Left lung (tissue), 10 donors: ENCODE measurements around the gene TOMT. TPM values are rescaled to one million over a fixed set of nuclear protein-coding genes. Genes with fewer than 3 reads are reported as not detected.
A peak's percentile ranks its signal among the peaks of the same experiment; 100 is the strongest.
"Not testable (repeated sequence)": the region's sequence is repeated elsewhere in the genome, so short reads cannot be mapped to it uniquely, and the experiment has no call there.

Source experiments
- ATAC-seq: fragments of 200-7000 bp; cut with Tn5 transposase; one replicate; pipeline ENCODE4 v1.9.1; 2020; ENCODE audit warnings: moderate library complexity
- DNase-seq, 4 donors: peaks; one replicate each; pipeline ENCODE4 v3.0.0-alpha.2; 2013 to 2020
- H3K27ac ChIP-seq, 2 donors: fragments of 200-600 bp; sonication (generic) in 1 of 2; one replicate each; pipeline versions ENCODE4 v1.5.0 to v1.8.0; 2020 to 2021
- H3K27me3 ChIP-seq, 2 donors: fragments of 200-600 bp; sonication (generic) in 1 of 2; one replicate each; pipeline versions ENCODE4 v1.5.0 to v1.8.0; 2020 to 2021
- H3K36me3 ChIP-seq, 2 donors: fragments of 200-600 bp; sonication (generic) in 1 of 2; one replicate each; pipeline versions ENCODE4 v1.5.0 to v1.8.0; 2020 to 2021
- H3K4me1 ChIP-seq, 2 donors: fragments of 200-600 bp; one replicate each; pipeline ENCODE4 v1.8.0; 2021
- H3K4me3 ChIP-seq, 2 donors: fragments of 200-600 bp; sonication (generic) in 1 of 2; one replicate each; pipeline versions ENCODE4 v1.5.0 to v1.8.0; 2020 to 2021; ENCODE audit warnings: mild to moderate bottlenecking in 1 of 2
- H3K9me3 ChIP-seq, 2 donors: fragments of 200-600 bp; sonication (generic) in 1 of 2; one replicate each; pipeline versions ENCODE4 v1.5.0 to v1.8.0; 2020 to 2021
- intact Hi-C, 2 donors: fragments of 100-400 bp; cut with DNase I; formaldehyde crosslinking; loops; one replicate each; pipeline versions ENCODE4 v1.11.2 to v1.14.2; 2022
- polyA plus RNA-seq, 6 donors: library from polyadenylated mRNA; unstranded; fragments of 120-200 nt; gene quantifications; one replicate each; pipeline ENCODE4 v1.2.1, GENCODE V29; 2013; ENCODE audit not compliant: insufficient read length in 6 of 6
- total RNA-seq, 2 donors: library from RNA; stranded (reverse); fragmentation: NEBNext Ultra II Directional; extraction: Animal tissue kit (Norgen Biotek cat#: 25700); gene quantifications; one replicate each; pipeline ENCODE4 v1.2.1, GENCODE V29; 2021
- TF ChIP-seq, protein P1 (sequence below), 2 donors: fragments of 200-600 bp; sonication (generic) in 1 of 2; IDR thresholded peaks; one replicate each; pipeline versions ENCODE4 v1.5.0 to v1.8.0; 2021; ENCODE audit warnings: antibody characterized with exemption in 2 of 2
- donor health status: DM: no; HTN: yes; CAD: no.
- donor health status: DM: no; HTN: no; CAD: no.

Gene TOMT
- total and polyA plus RNA-seq, 8 donors, result not detected

GRCh38 chr11:72139500-72139899 is 33.8 kb downstream of the TOMT start:
- ATAC-seq (no peak), DNase-seq (no peak)
- TF ChIP-seq, protein P1, sequence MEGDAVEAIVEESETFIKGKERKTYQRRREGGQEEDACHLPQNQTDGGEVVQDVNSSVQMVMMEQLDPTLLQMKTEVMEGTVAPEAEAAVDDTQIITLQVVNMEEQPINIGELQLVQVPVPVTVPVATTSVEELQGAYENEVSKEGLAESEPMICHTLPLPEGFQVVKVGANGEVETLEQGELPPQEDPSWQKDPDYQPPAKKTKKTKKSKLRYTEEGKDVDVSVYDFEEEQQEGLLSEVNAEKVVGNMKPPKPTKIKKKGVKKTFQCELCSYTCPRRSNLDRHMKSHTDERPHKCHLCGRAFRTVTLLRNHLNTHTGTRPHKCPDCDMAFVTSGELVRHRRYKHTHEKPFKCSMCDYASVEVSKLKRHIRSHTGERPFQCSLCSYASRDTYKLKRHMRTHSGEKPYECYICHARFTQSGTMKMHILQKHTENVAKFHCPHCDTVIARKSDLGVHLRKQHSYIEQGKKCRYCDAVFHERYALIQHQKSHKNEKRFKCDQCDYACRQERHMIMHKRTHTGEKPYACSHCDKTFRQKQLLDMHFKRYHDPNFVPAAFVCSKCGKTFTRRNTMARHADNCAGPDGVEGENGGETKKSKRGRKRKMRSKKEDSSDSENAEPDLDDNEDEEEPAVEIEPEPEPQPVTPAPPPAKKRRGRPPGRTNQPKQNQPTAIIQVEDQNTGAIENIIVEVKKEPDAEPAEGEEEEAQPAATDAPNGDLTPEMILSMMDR (IDR thresholded peaks at IDR 0.05), result no peak
- intact Hi-C loops, result no loop called here
- Histone ChIP-seq H3K36me3 (no peaks in the 10 kb centered on the region), H3K4me1 (peaks cover 0 to 35% of the 10 kb centered on the region in 2 donors), H3K9me3 (no peaks in the 10 kb centered on the region), H3K27ac (peak overlapping the region in 1 of 2 donors; percentile 28), H3K27me3 (no peaks in the 10 kb centered on the region), H3K4me3 (no peak overlapping the region)

DNA sequence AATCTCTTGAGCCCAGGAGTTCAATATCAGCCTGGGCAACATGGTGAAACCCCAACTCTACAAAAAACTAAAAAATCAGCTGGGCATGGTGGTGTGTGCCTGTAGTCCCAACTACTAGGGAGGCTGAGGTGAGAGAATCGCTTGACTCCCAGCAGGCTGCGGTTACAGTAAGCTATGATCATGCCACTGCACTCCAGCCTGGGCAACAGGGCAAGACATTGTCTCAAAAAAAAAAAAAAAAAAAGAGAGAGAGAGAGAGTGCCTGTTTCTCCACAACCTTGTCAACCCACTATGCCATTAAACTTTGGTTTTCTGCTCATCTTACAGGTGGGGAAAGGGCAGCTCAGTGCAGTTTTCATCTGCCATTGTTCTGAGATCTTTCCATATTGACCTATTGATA is 34.9 kb downstream of the TOMT start:
- intact Hi-C loops, result no loop called here

DNA sequence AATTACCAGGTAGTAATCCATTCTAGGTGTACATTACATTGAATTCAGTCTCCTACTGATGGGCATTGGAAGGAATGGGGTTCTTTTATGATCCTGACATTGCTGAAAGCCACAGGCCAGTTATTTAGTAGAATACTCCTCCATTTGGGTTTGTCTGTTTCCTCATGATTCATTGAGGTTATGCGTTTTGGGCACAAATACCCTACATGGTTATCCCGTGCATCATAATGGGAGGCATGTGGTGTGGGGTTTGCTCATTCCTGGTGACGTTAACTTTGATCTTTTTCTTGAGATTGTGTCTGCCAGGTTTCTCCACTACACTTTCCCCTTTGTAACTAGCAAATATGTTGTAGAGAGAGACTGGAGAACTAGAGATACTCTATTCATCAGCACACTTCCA is 35.3 kb downstream of the TOMT start:
- DNase-seq (no peak), ATAC-seq (no peak)
- Histone ChIP-seq H3K36me3 (no peaks in the 10 kb centered on the region), H3K4me1 (peaks cover 0 to 26% of the 10 kb centered on the region in 2 donors), H3K4me3 (no peak overlapping the region), H3K27ac (peak overlapping the region in 1 of 2 donors; percentile 57), H3K9me3 (no peaks in the 10 kb centered on the region), H3K27me3 (no peaks in the 10 kb centered on the region)
- TF ChIP-seq, protein P1 (IDR thresholded peaks at IDR 0.05), result no peak
- intact Hi-C loops, result no loop called here

More for the DNA sequence above, 34.9 kb downstream of the TOMT start:
- Histone ChIP-seq H3K27ac (peak overlapping the region in 1 of 2 donors; percentile 57), H3K4me1 (peaks cover 0 to 26% of the 10 kb centered on the region in 2 donors), H3K27me3 (no peaks in the 10 kb centered on the region), H3K9me3 (no peaks in the 10 kb centered on the region), H3K4me3 (no peak overlapping the region), H3K36me3 (no peaks in the 10 kb centered on the region)
- DNase-seq (no peak), ATAC-seq (no peak)
- TF ChIP-seq, protein P1 (IDR thresholded peaks at IDR 0.05), result no peak

GRCh38 chr11:72142086-72142485 is 36.4 kb downstream of the TOMT start:
- H3K4me3 ChIP-seq, DNase-seq, intact Hi-C loops, H3K27ac ChIP-seq, H3K9me3 ChIP-seq, H3K36me3 ChIP-seq, ATAC-seq, H3K27me3 ChIP-seq: not testable (repeated sequence)
- H3K4me1 ChIP-seq, result peaks cover 0 to 22% of the 10 kb centered on the region in 2 donors

DNA sequence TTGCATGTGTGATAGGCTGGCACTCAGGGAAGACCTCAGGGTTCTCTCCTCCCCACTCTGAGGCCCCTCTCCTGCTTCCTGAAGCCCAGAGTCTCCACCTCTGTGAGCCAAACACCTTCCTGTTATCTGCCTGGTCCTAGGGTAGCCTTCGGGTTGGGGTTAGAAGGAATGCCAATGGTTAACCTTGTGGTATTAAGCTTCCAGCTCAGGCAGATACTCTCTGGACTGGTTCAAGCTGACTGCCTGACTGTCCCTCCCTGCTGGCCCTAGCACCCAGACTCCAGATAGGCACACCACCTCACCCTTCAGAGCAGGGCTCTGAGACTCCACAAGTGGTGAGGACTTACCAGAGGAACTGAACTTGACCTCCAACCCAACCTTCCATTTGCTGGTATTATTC is 36.8 kb downstream of the TOMT start:
- DNase-seq, H3K27ac ChIP-seq, intact Hi-C loops, H3K9me3 ChIP-seq, ATAC-seq, H3K36me3 ChIP-seq, H3K4me3 ChIP-seq, H3K27me3 ChIP-seq: not testable (repeated sequence)
- peaks cover 0 to 18% of the 10 kb centered on the region in 2 donors for H3K4me1 ChIP-seq

GRCh38 chr11:72144807-72145565 is 39.3 kb downstream of the TOMT start:
- Histone ChIP-seq H3K9me3 (no peaks in the 10 kb centered on the region), H3K4me3 (no peak overlapping the region), H3K36me3 (no peaks in the 10 kb centered on the region), H3K4me1 (peaks cover 0 to 11% of the 10 kb centered on the region in 2 donors), H3K27ac (no peak overlapping the region), H3K27me3 (no peaks in the 10 kb centered on the region)
- no peak for DNase-seq
- no peak for ATAC-seq
- TF ChIP-seq, protein P1 (IDR thresholded peaks at IDR 0.05), result no peak
- intact Hi-C loops, result no loop called here
